HepG2 (cell line): ENCODE data around the gene FAM234B. TPM values are rescaled to one million over a fixed set of nuclear protein-coding genes. Genes with fewer than 3 reads are reported as not detected.
A peak's percentile ranks its signal among the peaks of the same experiment; 100 is the strongest.

Experiments used
- ARID4A ChIP-seq: sonication (generic); formaldehyde crosslinking; IDR thresholded peaks from 2 replicates; pipeline ENCODE4 v1.5.0; 2020; ENCODE audit warnings: mild to moderate bottlenecking, missing genetic modification reagents, borderline replicate concordance
- CEBPB ChIP-seq: IDR thresholded peaks from 2 replicates; pipeline ENCODE4 v1.6.1; 2011; ENCODE audit warnings: low read depth, low read length, improper control_type of control experiment, borderline replicate concordance
- GFI1 ChIP-seq: sonication (generic); formaldehyde crosslinking; IDR thresholded peaks from 2 replicates; pipeline ENCODE4 v1.5.0; 2020; ENCODE audit warnings: missing genetic modification reagents, mild to moderate bottlenecking, borderline replicate concordance
- GLMP ChIP-seq: sonication (generic); formaldehyde crosslinking; IDR thresholded peaks from 2 replicates; pipeline ENCODE4 v1.9.0; 2021; ENCODE audit warnings: missing genetic modification reagents, mild to moderate bottlenecking, borderline replicate concordance
- ISL2 ChIP-seq: sonication (generic); formaldehyde crosslinking; IDR thresholded peaks from 2 replicates; pipeline ENCODE4 v1.5.0; 2020; ENCODE audit warnings: missing genetic modification reagents
- NFE2 ChIP-seq: sonication (generic); formaldehyde crosslinking; IDR thresholded peaks from 2 replicates; pipeline ENCODE4 v1.4.0; 2020; ENCODE audit warnings: missing genetic modification reagents
- PAWR ChIP-seq: sonication (generic); formaldehyde crosslinking; IDR thresholded peaks from 2 replicates; pipeline ENCODE4 v1.4.0; 2020; ENCODE audit warnings: missing genetic modification reagents, mild to moderate bottlenecking, borderline replicate concordance
- PHB2 ChIP-seq: fragments of 450-650 bp; IDR thresholded peaks from 2 replicates; pipeline ENCODE4 v1.6.1; 2018; ENCODE audit not compliant: partially characterized antibody
- ZBTB4 ChIP-seq: sonication (generic); formaldehyde crosslinking; IDR thresholded peaks from 2 replicates; pipeline ENCODE4 v1.4.0; 2020; ENCODE audit warnings: missing genetic modification reagents, mild to moderate bottlenecking, borderline replicate concordance
- ZNF143 ChIP-seq: sonication (generic); formaldehyde crosslinking; IDR thresholded peaks from 2 replicates; pipeline ENCODE4 v1.4.0; 2020; ENCODE audit warnings: missing genetic modification reagents
- ZNF225 ChIP-seq: sonication (generic); formaldehyde crosslinking; IDR thresholded peaks from 2 replicates; pipeline ENCODE4 v1.4.0; 2020; ENCODE audit warnings: mild to moderate bottlenecking, missing genetic modification reagents
- ZNF30 ChIP-seq: sonication (generic); formaldehyde crosslinking; IDR thresholded peaks from 2 replicates; pipeline ENCODE4 v1.5.0; 2020; ENCODE audit warnings: mild to moderate bottlenecking, missing genetic modification reagents
- ZNF687 ChIP-seq: sonication (generic); formaldehyde crosslinking; IDR thresholded peaks from 2 replicates; pipeline ENCODE4 v1.5.1; 2020; ENCODE audit warnings: mild to moderate bottlenecking, missing genetic modification reagents, moderate library complexity
- polyA plus RNA-seq, 8 experiments: library from polyadenylated mRNA; depleted of rRNA in 3 of 8; stranded (reverse) in 7 of 8; unstranded in 1 of 8; fragments of >200 nt; fragmentation: Illumina TruSeq in 4 of 8; extraction: Trizol in 4 of 8; gene quantifications; 2 replicates each; pipeline versions ENCODE4 v1.2.1 to v1.2.3, GENCODE V29; 2011 to 2016; ENCODE audit warnings: low read depth in 4 of 8, missing spikeins in 1 of 8, mixed read lengths in 1 of 8; ENCODE audit not compliant: insufficient read depth in 1 of 8
- total RNA-seq, 5 experiments: library from RNA; depleted of rRNA; stranded (reverse); fragments of >200 nt; fragmentation: Illumina TruSeq; extraction: Trizol; gene quantifications; 2 replicates each; pipeline ENCODE4 v1.2.3, GENCODE V29; 2016; ENCODE audit warnings: low read depth in 1 of 5

Gene FAM234B
- total and polyA plus RNA-seq, 2 of the 13 experiments (the other 11 are each of a cell fraction or from before 2014, with no cell fraction given): 7.8 to 13.8 TPM

GRCh38 chr12:13044002-13044905, at the start of gene FAM234B (continued):
- peak; percentile 99 for TF ChIP-seq ZNF143 (CRISPR knock-in tag)
- TF ChIP-seq ZBTB4 (CRISPR knock-in tag): no peak
- TF ChIP-seq ZNF30 (CRISPR knock-in tag): peak; percentile 66; the same call in 1 of the 2 replicates
- TF ChIP-seq ISL2: peak; percentile 60; the same call in 1 of the 2 replicates
- TF ChIP-seq PAWR (CRISPR knock-in tag): no peak
- TF ChIP-seq ARID4A: peak; percentile 78
- TF ChIP-seq CEBPB: peak; percentile 51; the same call in 1 of the 2 replicates
- no peak for TF ChIP-seq PHB2
- TF ChIP-seq GLMP: no peak
- TF ChIP-seq GFI1: no peak
- no peak for TF ChIP-seq NFE2 (CRISPR knock-in tag)
- TF ChIP-seq ZNF225: peak; percentile 30; the same call in 1 of the 2 replicates
- peak; percentile 85 for TF ChIP-seq ZNF687 (CRISPR knock-in tag)
